Measurements from ENCODE around the gene NACC2.

DNA sequence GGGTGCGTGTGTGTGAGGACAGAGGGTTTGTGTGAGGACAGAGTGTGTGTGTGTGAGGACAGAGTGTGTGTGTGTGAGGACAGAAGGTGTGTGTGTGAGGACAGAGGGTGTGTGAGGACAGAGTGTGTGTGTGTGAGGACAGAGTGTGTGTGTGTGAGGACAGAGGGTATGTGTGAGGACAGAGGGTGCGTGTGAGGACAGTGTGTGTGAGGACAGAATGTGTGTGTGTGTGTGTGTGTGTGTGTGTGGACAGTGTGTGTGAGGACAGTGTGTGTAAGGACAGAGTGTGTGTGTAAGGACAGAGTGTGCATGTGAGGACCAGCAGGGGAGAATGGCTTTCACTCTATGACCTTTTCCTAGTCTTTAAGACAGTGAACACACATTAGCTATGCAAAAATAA is 70.8 kb downstream of the NACC2 start:
- TF ChIP-seq, protein P1, sequence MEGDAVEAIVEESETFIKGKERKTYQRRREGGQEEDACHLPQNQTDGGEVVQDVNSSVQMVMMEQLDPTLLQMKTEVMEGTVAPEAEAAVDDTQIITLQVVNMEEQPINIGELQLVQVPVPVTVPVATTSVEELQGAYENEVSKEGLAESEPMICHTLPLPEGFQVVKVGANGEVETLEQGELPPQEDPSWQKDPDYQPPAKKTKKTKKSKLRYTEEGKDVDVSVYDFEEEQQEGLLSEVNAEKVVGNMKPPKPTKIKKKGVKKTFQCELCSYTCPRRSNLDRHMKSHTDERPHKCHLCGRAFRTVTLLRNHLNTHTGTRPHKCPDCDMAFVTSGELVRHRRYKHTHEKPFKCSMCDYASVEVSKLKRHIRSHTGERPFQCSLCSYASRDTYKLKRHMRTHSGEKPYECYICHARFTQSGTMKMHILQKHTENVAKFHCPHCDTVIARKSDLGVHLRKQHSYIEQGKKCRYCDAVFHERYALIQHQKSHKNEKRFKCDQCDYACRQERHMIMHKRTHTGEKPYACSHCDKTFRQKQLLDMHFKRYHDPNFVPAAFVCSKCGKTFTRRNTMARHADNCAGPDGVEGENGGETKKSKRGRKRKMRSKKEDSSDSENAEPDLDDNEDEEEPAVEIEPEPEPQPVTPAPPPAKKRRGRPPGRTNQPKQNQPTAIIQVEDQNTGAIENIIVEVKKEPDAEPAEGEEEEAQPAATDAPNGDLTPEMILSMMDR (IDR thresholded peaks at IDR 0.05 in 8 of 11, conservative IDR thresholded peaks at IDR 0.05 in 3 of 11): no peak
- TF ChIP-seq POLR2A (IDR thresholded peaks at IDR 0.05) (no peak), POLR2AphosphoS5 (IDR thresholded peaks at IDR 0.05) (no peak)
